Fibroblast of mammary gland (primary cell): ENCODE measurements around the gene SNAPC3.
"Not testable (repeated sequence)": the region's sequence is repeated elsewhere in the genome, so short reads cannot be mapped to it uniquely, and the experiment has no call there.

Source experiments
- DNase-seq: peaks from one replicate; pipeline ENCODE4 v3.0.0-alpha.2; 2010; ENCODE audit warnings: low read depth
- H3K4me3 ChIP-seq: 2 replicates; pipeline ENCODE4 v1.5.1; 2011; ENCODE audit warnings: low read depth, mild to moderate bottlenecking, low read length, moderate library complexity; ENCODE audit not compliant: control insufficient read depth
- CTCF ChIP-seq: conservative IDR thresholded peaks from 2 replicates; pipeline ENCODE4 v1.5.1; 2011; ENCODE audit warnings: low read depth, low read length, inconsistent platforms; ENCODE audit not compliant: control insufficient read depth, insufficient read depth

SNAPC3 gene

GRCh38 chr9:15422372-15423230 is at the start of gene SNAPC3:
TSS of gene SNAPC3 (plus strand) at chr9:15422876. CDS start at chr9:15422880, 4 bp downstream.
- no peak for TF ChIP-seq CTCF
- DNase-seq = peak; percentile 92
- peak within 1 kb of the TSS; percentile 98 for H3K4me3 ChIP-seq

- TF ChIP-seq CTCF = no peak
- no peak overlapping the region for H3K4me3 ChIP-seq
- DNase-seq = no peak
These were observed 48.8 kb upstream of the SNAPC3 start for GRCh38 chr9:15373881-15374280.

GRCh38 chr9:15374310-15374709 is 48.4 kb upstream of the SNAPC3 start:
- TF ChIP-seq CTCF = no peak
- no peak overlapping the region for H3K4me3 ChIP-seq
- DNase-seq = no peak

GRCh38 chr9:15374825-15375224 is 47.9 kb upstream of the SNAPC3 start:
- no peak for DNase-seq
- no peak overlapping the region for H3K4me3 ChIP-seq
- no peak for TF ChIP-seq CTCF

GRCh38 chr9:15377625-15378540 is 44.8 kb upstream of the SNAPC3 start:
- DNase-seq = peak; percentile 15
- no peak overlapping the region for H3K4me3 ChIP-seq
- no peak for TF ChIP-seq CTCF

GRCh38 chr9:15379317-15379716 is 43.4 kb upstream of the SNAPC3 start:
- not testable (repeated sequence) for H3K4me3 ChIP-seq

GRCh38 chr9:15379888-15380287 is 42.8 kb upstream of the SNAPC3 start:
- DNase-seq, H3K4me3 ChIP-seq: not testable (repeated sequence)

More at GRCh38 chr9:15379317-15379716, 43.4 kb upstream of the SNAPC3 start:
- DNase-seq = not testable (repeated sequence)
